Astrocyte of the spinal cord (primary cell): ENCODE measurements around the gene FARSA.
"Not testable (repeated sequence)": the region's sequence is repeated elsewhere in the genome, so short reads cannot be mapped to it uniquely, and the experiment has no call there.

ENCODE experiments used
- DNase-seq: peaks from one replicate; pipeline ENCODE4 v3.0.0; 2011; ENCODE audit warnings: low read depth, low spot score
- H3K4me3 ChIP-seq: 2 replicates; pipeline ENCODE4 v1.5.1; 2011; ENCODE audit warnings: low read depth, mild to moderate bottlenecking, low read length, moderate library complexity
- in situ Hi-C: cut with HindIII; loops from 2 replicates; pipeline ENCODE4 v1.10.0; 2017; ENCODE audit warnings: low sequenced_read_pairs
- TF ChIP-seq, protein P1 (sequence below): IDR thresholded peaks from 2 replicates; pipeline ENCODE4 v1.5.1; 2012; ENCODE audit warnings: low read depth, mild to moderate bottlenecking, low read length, inconsistent platforms

Gene FARSA

DNA sequence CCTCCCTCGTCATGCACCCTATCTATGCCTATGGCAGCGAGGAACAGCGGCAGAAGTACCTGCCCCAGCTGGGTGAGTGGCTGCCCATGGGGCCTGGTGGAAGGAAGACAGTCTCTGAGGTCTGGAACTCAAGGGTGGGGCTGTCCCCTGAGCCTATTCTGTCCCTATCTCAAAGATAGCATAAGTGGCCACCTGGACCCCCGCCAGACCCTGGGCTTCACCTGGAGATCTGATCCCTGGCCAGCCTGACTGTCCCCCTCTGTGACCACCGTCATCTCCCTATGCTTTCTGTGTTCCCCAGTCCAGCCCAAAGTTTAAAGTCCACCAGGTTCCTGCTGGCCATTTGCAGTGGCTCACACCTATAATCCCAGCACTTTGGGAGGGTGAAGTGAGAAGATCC lies 39.9 kb downstream of the FARSA start:
- TF ChIP-seq, protein P1, sequence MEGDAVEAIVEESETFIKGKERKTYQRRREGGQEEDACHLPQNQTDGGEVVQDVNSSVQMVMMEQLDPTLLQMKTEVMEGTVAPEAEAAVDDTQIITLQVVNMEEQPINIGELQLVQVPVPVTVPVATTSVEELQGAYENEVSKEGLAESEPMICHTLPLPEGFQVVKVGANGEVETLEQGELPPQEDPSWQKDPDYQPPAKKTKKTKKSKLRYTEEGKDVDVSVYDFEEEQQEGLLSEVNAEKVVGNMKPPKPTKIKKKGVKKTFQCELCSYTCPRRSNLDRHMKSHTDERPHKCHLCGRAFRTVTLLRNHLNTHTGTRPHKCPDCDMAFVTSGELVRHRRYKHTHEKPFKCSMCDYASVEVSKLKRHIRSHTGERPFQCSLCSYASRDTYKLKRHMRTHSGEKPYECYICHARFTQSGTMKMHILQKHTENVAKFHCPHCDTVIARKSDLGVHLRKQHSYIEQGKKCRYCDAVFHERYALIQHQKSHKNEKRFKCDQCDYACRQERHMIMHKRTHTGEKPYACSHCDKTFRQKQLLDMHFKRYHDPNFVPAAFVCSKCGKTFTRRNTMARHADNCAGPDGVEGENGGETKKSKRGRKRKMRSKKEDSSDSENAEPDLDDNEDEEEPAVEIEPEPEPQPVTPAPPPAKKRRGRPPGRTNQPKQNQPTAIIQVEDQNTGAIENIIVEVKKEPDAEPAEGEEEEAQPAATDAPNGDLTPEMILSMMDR: no peak
- DNase-seq: no peak
- H3K4me3 ChIP-seq: no peak overlapping the region
- in situ Hi-C loops: no loop called here

DNA sequence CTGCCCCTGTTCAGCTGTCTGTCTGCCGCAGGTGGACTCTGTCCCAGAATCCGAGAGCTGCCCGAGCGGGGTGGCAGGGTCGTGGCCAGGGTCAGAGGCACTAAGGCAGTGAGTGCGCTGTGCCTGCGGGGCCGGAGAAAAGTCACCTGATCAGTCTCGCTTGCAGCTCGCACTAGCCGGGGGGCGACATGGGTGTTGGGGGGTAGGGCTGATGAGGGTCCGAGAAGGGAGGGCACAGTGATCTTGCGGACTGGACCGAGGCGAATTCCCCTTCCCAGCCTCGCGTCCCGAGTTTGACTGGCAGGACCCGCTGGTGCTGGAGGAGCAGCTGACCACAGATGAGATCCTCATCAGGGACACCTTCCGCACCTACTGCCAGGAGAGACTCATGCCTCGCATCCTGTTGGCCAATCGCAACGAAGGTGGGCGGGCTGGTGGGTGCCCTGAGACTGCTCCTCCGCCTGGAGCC lies 41.9 kb downstream of the FARSA start:
- DNase-seq: no peak
- TF ChIP-seq, protein P1: no peak
- in situ Hi-C loops: no loop called here
- peak overlapping the region; percentile 79 for H3K4me3 ChIP-seq

DNA sequence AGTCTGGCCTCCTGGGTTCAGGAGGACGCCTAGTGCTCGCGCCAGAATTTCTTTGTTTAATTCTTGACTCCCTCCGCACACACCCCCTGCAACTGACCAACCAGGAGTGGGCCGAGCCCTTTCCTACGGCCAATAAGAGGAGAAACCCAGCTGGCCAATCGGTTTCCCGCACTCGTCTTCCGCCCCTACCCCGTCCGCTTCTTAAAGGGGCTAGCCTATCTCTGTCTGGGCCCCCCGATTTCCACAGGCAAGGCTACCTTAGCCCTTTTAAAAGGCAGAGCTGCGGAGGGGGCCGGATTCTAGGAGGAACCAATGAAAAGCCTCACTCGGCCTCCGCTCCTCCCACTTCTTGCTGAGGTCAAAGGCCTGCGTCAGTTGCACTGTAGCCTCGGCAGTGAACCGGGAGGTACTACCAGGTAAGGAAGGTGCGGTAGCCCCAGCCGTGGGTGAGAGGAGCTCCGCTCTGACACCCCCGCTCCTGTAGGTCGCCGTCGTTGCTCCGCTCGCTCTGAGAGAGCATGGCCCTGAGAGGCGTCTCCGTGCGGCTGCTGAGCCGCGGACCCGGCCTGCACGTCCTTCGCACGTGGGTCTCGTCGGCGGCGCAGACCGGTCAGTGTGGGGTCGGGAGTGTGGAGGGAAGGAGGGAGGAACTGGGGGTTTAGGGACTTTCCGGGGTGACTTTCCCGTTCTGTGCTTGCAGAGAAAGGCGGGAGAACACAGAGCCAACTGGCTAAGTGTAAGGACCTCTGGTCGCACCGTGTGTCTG lies 42.5 kb downstream of the FARSA start, which contains the start of gene GCDH:
Gene GCDH (plus strand): TSS at position 374 of the 766 bp plus-strand sequence. CDS start 145 bp downstream, at position 519.
- in situ Hi-C loops: no loop called here

DNA sequence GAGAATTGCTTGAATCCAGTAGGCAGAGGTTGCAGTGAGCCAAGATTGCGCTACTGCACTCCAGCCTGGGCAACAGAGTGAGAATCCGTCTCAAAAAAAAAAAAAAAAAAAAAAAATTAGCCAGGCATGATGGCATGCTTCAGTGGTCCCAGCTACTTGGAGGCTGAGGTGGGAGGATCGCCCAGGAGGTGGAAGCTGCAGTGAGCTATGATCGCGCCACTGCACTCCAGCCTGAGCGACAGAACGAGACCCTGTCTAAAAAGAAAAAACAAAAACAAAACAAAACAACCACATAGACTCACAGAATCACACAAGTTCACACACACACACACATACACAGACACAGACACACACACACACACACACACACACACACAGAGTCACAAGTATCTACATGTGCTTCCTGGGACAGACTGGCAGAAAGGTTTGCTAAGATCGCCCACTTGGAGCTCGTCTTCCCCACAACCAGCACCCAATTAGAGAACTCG lies 43.2 kb downstream of the FARSA start:
- DNase-seq, in situ Hi-C loops: not testable (repeated sequence)
- peak overlapping the region; percentile 10 for H3K4me3 ChIP-seq

More for the DNA sequence above, 42.5 kb downstream of the FARSA start, which contains the start of gene GCDH:
- peak within 1 kb of the TSS; percentile 79 for H3K4me3 ChIP-seq
- DNase-seq: peak; percentile 98
- TF ChIP-seq, protein P1: no peak

DNA sequence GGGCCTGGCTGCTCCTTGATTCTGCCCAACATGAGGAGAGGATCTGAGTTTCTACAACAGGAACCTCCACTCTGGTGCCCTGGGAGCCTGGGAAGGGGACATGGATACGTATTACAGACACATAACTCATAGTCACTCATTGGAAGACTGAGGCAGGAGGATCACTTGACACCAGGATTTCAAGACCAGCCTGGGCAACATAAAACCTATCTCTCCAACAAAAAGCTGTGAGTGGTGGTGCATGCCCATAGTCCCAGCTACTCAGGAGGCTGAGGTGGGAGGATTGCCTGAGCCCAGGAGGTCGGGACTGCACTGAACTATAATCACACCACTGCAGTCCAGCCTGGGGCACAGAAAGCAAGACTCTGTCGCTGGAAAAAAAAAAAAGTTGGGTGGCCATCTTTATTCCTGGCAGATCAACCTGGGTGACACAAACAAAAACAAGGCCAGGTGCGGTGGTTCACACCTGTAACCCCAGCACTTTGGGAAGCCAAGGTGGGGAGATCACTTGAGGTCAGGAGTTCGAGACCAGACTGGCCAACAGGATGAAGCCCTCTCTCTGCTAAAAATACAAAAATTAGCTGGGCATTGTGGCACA lies 45.4 kb downstream of the FARSA start:
- no peak for DNase-seq
- H3K4me3 ChIP-seq: no peak overlapping the region
- TF ChIP-seq, protein P1: no peak
- in situ Hi-C loops: no loop called here

DNA sequence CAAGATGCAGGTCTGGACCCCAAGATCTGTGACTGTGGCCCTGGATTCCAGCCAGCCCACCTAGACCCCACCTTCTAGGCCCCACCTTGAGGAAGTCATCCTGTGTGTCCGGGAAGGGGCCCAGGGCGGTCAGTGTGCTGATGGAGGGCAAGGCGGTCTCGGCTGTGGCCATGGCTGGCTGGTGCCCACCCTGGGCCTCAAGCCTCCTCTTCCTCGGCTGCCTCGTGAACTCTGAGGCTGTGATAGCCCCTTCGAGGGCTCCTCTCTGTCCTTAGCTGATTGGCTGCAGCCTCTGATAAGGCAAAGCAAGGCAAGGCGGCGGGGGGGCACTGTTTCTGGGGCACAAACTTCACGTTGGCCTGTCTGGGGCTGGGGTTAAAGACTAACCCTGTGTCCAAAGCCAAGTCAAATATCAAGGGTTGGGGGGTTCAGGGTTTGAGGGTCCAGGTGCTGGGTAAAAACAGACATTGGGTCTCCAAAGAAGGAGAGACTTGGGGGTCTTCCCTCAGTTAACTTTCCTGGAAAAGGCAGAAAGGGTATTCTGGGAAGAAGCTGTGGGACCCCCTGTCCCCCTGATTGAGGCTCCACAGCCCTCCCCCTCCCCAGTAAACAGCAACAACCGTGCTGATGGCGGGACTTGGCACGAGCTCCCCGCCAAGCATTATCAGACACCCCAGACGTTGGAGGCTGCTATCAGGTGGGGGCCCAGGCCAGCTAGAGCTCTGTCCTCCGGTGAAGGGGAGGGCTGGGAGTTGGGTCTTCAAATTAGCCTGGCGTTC lies 46.4 kb downstream of the FARSA start, which contains the start of gene KLF1:
Gene KLF1 (minus strand): TSS at position 233 of the 779 bp plus-strand sequence. CDS start 61 bp downstream, at position 172.
- TF ChIP-seq, protein P1: no peak
- in situ Hi-C loops: no loop called here
- no peak within 1 kb of the TSS for H3K4me3 ChIP-seq
- no peak for DNase-seq
